Effector memory CD4-positive, alpha-beta T cell (primary cell): ENCODE measurements around the gene NUDT14.

Experiments used
- DNase-seq, 3 donors: peaks; one replicate each; pipeline ENCODE4 v3.0.0-alpha.2; 2020
- H3K27ac ChIP-seq: 2 replicates; pipeline ENCODE4 v1.7.0; 2013; ENCODE audit warnings: mild to moderate bottlenecking, low read length, moderate library complexity; ENCODE audit not compliant: insufficient read depth, poor library complexity, severe bottlenecking
- H3K27me3 ChIP-seq: replicated peaks from 2 replicates; pipeline ENCODE4 v1.7.0; 2013; ENCODE audit warnings: mild to moderate bottlenecking, low read length; ENCODE audit not compliant: insufficient read depth, control insufficient read depth, poor library complexity, severe bottlenecking
- H3K36me3 ChIP-seq: 2 replicates; pipeline ENCODE4 v1.7.0; 2013; ENCODE audit warnings: mild to moderate bottlenecking, low read length, moderate library complexity; ENCODE audit not compliant: control insufficient read depth, insufficient read depth
- H3K4me1 ChIP-seq: 2 replicates; pipeline ENCODE4 v1.7.0; 2013; ENCODE audit warnings: low read length, mild to moderate bottlenecking; ENCODE audit not compliant: control insufficient read depth, insufficient read depth, poor library complexity, severe bottlenecking
- H3K4me3 ChIP-seq: 2 replicates; pipeline ENCODE4 v1.7.0; 2013; ENCODE audit warnings: low read length, low read depth, mild to moderate bottlenecking; ENCODE audit not compliant: insufficient read depth, poor library complexity, severe bottlenecking
- H3K9me3 ChIP-seq: 2 replicates; pipeline ENCODE4 v1.7.0; 2013; ENCODE audit warnings: mild to moderate bottlenecking, low read length, moderate library complexity; ENCODE audit not compliant: control insufficient read depth

Gene NUDT14

GRCh38 chr14:105178069-105178867 is 2.8 kb downstream of the NUDT14 start:
- Histone ChIP-seq H3K4me3 (no peak overlapping the region), H3K4me1 (peaks cover 28% of the 10 kb centered on the region), H3K27ac (no peak overlapping the region), H3K36me3 (no peaks in the 10 kb centered on the region), H3K27me3 (no peaks in the 10 kb centered on the region), H3K9me3 (no peaks in the 10 kb centered on the region)
- DNase-seq: no peak

DNA sequence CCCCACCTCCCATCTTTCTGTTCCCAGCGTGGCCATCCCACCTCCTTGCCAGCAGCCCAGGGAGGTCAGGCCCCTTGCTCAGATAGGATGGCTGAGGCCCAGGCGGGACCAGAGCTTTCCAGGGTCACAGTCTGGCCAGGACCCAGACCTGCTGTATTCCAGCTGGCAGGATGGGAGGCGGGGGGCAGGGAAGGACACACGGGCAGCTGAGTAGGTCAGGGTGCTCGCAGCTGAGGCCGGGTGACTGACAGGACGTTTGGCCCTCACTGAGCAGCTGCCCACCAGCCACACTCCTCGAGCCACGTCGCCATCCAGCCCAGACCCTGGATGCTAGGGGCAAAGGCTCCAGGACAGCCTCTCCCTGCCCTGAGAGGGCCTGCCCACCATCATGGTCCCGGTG is 4.0 kb downstream of the NUDT14 start:
- no peak for DNase-seq
- H3K36me3 ChIP-seq: no peaks in the 10 kb centered on the region
- H3K9me3 ChIP-seq: no peaks in the 10 kb centered on the region
- no peak overlapping the region for H3K4me3 ChIP-seq
- no peaks in the 10 kb centered on the region for H3K27me3 ChIP-seq
- peaks cover 25% of the 10 kb centered on the region for H3K4me1 ChIP-seq
- no peak overlapping the region for H3K27ac ChIP-seq

DNA sequence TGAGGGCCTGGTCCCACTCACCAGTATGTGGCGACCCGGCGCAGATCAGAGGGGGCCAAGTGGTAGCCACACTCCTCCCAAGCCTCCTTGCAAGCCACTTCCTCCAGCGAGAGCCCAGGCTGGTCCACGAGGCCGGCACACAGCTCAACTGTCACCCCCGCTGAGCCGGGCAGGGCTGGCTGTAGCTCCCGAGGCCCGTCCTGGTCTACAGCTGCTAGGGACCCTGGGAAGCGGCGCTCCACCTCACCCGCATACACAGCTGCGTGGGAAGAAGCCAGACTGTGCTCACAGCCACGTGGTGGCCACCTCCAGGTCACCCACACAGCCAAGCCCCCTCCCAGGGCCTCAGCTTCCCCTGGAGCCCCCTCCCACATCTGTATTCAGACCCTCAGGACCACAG is 4.6 kb downstream of the NUDT14 start:
- no peak overlapping the region for H3K4me3 ChIP-seq
- peaks cover 22% of the 10 kb centered on the region for H3K4me1 ChIP-seq
- H3K36me3 ChIP-seq: no peaks in the 10 kb centered on the region
- no peaks in the 10 kb centered on the region for H3K9me3 ChIP-seq
- no peak for DNase-seq
- no peak overlapping the region for H3K27ac ChIP-seq
- H3K27me3 ChIP-seq: no peaks in the 10 kb centered on the region

DNA sequence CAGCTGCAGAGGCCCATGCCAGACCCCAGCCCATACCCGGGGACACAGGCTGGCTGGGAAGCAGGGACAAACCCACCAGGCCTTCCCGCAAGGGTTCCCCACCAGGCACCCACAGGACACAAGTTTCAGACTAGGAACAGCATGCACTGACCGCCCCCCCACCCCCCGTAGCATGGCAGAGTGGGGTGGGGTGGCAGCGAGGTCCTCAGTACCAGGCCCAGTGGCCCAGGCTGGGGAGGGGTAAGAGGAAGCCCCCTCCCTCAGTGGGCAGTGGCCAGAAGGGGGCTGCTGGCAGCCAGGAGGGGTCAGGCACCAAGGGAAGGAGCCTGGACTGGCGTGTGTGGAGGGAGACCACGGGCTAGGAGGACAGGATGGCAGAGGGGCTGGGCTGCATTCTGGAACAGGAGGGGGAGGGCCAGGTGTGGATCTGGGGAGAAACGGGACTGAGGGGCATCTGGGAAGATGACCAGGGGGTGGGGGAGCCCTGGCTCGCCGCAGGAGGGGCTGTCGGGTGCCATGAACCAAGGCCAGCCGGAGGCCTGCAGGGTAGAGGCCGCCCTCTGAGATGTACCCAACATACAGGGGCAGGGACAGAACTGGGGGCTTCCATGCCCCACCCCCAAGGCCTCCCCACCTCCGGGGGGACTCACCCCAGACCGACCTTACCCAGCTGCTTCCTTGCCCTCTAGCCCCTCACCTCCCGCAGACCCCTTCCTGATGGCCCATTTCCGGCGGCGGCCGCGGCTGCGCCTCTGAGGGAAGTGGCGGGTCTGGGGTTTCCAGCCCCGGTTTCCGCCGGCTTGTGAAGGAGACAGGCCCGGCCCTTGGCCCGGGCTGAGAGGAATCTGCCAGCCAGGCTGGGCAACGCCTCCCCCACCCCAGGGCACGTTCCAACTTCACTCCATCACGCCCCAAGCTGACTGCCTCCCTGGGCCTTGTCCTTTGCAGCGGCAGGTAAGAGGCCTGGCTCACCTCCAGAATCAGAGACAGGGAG is 6.9 kb downstream of the NUDT14 start:
- Histone ChIP-seq H3K36me3 (no peaks in the 10 kb centered on the region), H3K27ac (no peak overlapping the region), H3K4me1 (peaks cover 35% of the 10 kb centered on the region), H3K9me3 (no peaks in the 10 kb centered on the region), H3K4me3 (no peak overlapping the region), H3K27me3 (peaks cover 9% of the 10 kb centered on the region)
- peak; percentile 34 to 51 (median 42) for DNase-seq

- Histone ChIP-seq H3K4me1 (peaks cover 39% of the 10 kb centered on the region), H3K9me3 (no peaks in the 10 kb centered on the region), H3K27me3 (peaks cover 12% of the 10 kb centered on the region), H3K36me3 (no peaks in the 10 kb centered on the region), H3K4me3 (no peak overlapping the region), H3K27ac (no peak overlapping the region)
- no peak for DNase-seq
Observed at GRCh38 chr14:105173145-105173544, 8.0 kb downstream of the NUDT14 start.

- H3K27me3 ChIP-seq: peaks cover 15% of the 10 kb centered on the region
- DNase-seq: no peak
- H3K4me1 ChIP-seq: peaks cover 39% of the 10 kb centered on the region
Observed at GRCh38 chr14:105172476-105172875, 8.6 kb downstream of the NUDT14 start.

DNA sequence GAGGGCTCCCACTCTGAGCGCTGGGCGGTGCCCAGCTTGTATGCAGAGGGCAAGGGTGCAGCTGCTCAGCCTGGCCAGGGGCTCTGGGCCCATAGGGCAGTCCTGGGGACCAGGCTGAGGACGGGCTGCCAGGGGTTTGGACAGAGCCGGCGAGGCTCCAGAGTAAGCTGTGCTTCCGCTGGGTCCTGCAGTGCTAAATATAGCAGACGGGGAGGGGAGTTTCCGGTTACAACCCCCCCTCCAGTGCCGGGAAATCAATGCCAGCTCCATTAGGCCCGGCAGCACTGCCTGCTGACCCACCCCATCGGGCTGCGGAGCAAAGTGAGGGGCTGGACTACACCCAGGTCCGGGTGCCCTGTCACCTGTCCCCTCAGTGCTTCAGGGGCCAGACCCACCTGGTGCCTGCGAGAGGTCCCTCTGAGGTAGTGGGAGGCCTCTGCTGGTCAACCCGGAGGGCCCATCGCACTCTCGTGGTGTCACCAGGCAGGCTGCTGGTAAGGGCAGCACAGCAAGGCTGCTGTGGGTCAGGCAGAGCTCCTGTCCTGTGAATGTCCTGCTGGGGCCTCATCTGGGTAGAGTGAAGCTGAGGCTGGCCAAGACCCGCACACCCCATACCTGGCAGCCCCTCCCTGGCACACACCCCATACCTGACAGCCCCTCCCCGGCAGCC is 10.0 kb downstream of the NUDT14 start:
- Histone ChIP-seq H3K4me3 (no peak overlapping the region), H3K4me1 (peaks cover 41% of the 10 kb centered on the region), H3K36me3 (no peaks in the 10 kb centered on the region), H3K9me3 (no peaks in the 10 kb centered on the region), H3K27me3 (peaks cover 22% of the 10 kb centered on the region), H3K27ac (no peak overlapping the region)
- no peak for DNase-seq

More at GRCh38 chr14:105172476-105172875, 8.6 kb downstream of the NUDT14 start:
- Histone ChIP-seq H3K9me3 (no peaks in the 10 kb centered on the region), H3K4me3 (no peak overlapping the region), H3K36me3 (no peaks in the 10 kb centered on the region), H3K27ac (no peak overlapping the region)

GRCh38 chr14:105169776-105170655 is 11.1 kb downstream of the NUDT14 start:
- Histone ChIP-seq H3K27ac (no peak overlapping the region), H3K9me3 (no peaks in the 10 kb centered on the region), H3K27me3 (peaks cover 24% of the 10 kb centered on the region), H3K4me3 (no peak overlapping the region), H3K4me1 (peaks cover 39% of the 10 kb centered on the region), H3K36me3 (no peaks in the 10 kb centered on the region)
- peak in 1 of 3 donors; percentile 14 for DNase-seq

DNA sequence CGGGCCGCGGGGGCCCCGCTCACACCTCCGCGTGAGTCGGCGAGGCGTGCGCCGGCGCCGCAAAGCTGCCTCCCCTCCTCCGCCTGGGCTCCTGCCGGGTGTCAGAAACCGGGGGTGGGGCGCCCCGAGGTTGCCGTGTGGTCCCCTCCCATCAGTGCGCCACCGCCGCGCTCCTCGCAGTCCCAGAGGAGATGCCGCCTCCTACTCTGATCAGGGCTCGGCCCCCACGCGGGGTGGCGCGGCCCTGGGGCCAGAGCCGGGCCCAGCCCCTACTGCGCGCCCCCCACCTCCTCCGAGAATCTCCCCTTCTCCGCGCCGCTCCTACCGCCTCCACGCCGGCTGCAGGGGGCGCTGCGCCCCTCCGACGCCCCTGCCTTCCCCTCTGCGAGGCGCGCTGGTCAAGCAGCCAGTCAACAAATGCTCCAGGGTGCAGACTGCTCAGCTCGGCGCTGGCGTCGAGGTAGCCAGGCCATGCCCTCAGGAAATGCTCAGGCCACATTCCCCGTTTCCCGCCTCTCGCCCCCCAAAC is 12.1 kb downstream of the NUDT14 start:
- H3K36me3 ChIP-seq: no peaks in the 10 kb centered on the region
- peaks cover 24% of the 10 kb centered on the region for H3K27me3 ChIP-seq
- DNase-seq: peak in 1 of 3 donors; percentile 25
- H3K4me1 ChIP-seq: peaks cover 29% of the 10 kb centered on the region
- no peak overlapping the region for H3K27ac ChIP-seq
- H3K9me3 ChIP-seq: no peaks in the 10 kb centered on the region
- peak overlapping the region; percentile 35 for H3K4me3 ChIP-seq
